Measurements from ENCODE around the gene FCHSD2.

DNA sequence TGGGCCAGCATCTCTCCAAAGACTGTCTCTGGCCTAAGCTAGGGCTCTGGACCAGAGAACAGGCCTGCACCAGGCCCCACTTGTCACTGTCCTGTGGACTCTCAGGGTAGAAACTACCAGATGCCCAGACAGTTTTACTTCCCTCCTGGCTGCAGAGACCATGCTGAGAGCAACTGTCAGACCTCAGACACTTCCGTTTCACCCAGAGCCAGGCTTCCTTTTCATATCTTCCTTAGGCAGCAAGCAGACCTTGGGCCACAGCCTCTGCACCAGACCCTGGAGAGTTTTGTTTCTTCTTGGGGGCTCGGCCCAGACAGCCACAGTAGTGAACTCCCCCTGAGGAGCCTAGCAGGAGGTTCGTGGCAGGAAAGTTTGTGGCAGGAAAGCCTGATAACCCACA, 12.1 kb upstream of the FCHSD2 start:
- no peak for TF ChIP-seq ZNF274 (IDR thresholded peaks at IDR 0.05; ENCODE audit: low read depth, low read length)
- TF ChIP-seq YY1 (IDR thresholded peaks at IDR 0.05; ENCODE audit: insufficient read depth, insufficient read length): no peak
- TF ChIP-seq SUZ12 (IDR thresholded peaks at IDR 0.05; ENCODE audit: extremely low read depth, insufficient read depth, insufficient read length): no peak

Data from NT2/D1 (cell line).